OCI-LY7 (cell line): ENCODE measurements around the gene ADAMTS8.

ENCODE experiments used
- CTCF ChIP-seq: fragments of 200-600 bp; sonication (generic); conservative IDR thresholded peaks from 2 replicates; pipeline ENCODE4 v1.5.1; 2014; ENCODE audit warnings: mild to moderate bottlenecking, antibody characterized with exemption, low read length, moderate library complexity, mixed read lengths
- EZH2phosphoT487 ChIP-seq: fragments of 200-600 bp; sonication (generic); IDR thresholded peaks from 2 replicates; pipeline ENCODE4 v1.6.1; 2018; ENCODE audit warnings: low read depth, borderline replicate concordance, mild to moderate bottlenecking, mixed run types, antibody characterized with exemption, low read length, moderate library complexity, mixed read lengths

GRCh38 chr11:130457623-130458409 is 29.4 kb upstream of the ADAMTS8 start:
- TF ChIP-seq EZH2phosphoT487 (no peak), CTCF (no peak)
